Activated CD8-positive, alpha-beta memory T cell treated with anti-CD3 and anti-CD28 coated beads for 4 hours (primary cell): ENCODE measurements around the gene ARHGEF38.

Experiments
- DNase-seq, 2 donors: peaks; one replicate each; pipeline ENCODE4 v3.0.0-alpha.2; 2020; ENCODE audit warnings: low read depth in 2 of 2

The ARHGEF38 gene, protein sequence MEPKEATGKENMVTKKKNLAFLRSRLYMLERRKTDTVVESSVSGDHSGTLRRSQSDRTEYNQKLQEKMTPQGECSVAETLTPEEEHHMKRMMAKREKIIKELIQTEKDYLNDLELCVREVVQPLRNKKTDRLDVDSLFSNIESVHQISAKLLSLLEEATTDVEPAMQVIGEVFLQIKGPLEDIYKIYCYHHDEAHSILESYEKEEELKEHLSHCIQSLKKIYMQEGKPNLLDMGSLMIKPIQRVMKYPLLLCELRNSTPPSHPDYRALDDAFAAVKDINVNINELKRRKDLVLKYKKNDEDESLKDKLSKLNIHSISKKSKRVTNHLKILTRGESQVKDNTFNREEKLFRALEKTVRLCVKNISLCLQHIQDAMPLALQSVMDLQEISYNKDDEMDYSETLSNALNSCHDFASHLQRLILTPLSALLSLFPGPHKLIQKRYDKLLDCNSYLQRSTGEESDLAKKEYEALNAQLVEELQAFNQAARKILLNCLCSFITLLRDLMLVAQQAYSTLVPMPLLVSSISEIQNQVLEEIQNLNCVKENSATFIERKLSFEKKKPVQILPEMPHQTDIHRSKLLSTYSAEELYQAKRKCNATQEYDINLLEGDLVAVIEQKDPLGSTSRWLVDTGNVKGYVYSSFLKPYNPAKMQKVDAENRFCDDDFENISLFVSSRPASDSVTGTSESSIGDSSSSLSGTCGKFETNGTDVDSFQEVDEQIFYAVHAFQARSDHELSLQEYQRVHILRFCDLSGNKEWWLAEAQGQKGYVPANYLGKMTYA

DNA sequence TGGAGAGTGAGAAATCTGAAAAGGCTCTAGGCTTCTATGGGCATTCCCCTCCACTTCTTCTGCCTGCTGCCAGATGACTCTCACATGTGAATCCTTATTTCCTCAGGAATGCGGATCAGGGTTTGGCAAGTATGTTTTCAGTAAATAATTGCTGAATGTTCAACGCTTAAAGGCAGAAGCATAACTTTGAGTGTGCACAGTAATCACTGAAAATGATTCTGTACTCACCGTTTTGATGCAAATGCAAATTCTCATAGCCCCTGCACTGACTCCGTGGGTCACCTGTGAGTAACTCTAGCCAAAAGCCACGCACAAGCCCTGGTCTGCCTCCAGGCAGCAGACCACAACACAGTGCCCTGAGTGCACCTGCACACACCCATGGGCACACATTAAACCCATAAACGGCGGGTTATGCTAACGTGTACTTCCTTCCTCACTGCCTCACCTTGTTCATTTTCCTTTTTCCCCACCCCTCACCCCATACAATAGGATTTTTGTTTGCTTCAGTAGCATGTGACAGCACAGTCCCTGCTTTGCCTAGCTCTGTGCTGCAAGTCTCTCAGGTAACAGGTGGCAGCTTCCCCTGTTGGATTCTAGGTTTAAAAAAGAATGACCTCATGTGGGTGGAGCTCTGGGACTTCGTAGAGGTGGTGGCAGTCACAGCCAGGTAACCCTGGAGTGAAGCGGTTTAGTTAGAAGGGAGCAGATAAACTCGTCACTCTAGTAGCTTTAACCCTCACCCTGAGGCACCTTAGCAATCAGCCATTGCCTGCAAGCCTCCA, at the start of gene ARHGEF38:
Gene ARHGEF38, plus strand, starts transcription at position 656 of the 782 bp plus-strand sequence. CDS start 146 bp downstream, outside the sequence.
- no peak for DNase-seq

DNA sequence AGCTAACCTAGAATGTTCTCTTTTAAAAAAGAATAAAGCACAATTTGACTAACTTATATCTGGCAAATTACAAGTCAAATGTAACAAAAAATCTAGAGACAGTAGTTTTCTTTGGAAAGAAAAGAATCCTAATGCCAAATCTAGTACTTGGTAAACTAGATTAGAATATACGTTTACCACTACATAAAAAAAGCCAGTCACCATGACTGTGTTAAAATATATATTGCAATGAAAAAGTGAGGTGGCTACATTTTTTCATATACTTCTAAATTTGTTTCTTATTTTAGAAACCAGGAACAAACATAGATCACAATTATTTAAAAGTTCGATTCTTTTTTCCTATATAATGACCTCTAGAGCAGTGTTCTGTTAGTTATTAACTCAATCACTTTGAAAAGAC, 48.9 kb upstream of the ARHGEF38 start:
- no peak for DNase-seq

DNA sequence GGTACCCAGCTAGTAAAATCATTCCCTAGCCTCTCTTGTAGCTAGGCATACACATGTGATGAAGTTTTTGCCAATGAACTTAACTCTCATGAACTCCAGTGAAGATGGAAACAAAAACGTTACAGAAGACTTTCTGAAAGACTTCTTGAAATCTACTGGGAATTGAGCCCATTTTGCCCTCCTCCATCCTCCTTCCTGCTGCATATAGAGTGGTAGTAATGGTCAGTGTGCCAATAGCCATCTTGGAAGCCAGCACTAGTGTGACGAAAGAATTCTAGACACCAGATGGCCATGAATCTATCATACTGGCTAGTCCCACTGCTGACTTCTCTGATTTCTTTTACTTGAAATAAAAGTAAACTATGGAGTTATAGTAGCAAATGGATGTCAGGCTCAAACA, 47.7 kb upstream of the ARHGEF38 start:
- no peak for DNase-seq

DNA sequence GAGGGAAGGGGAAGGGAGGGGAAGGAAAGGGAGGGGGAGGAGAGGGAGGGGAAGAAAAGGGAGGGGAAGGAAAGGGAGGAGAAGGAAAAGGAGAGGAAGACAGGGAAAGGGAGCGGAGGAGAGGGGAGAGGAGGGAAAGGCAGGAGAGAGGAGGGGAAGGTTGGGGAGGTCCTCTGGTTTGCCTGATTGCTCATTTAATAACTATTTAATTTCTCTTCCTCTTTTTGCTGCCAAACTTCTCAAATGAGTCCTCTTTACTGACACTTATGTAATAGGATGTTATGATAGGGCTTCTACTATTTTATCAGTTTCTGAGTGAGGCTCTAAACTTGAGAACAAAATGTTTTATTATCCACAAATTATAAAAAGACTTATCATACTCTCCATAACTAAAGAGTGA, 43.1 kb upstream of the ARHGEF38 start:
- no peak for DNase-seq

DNA sequence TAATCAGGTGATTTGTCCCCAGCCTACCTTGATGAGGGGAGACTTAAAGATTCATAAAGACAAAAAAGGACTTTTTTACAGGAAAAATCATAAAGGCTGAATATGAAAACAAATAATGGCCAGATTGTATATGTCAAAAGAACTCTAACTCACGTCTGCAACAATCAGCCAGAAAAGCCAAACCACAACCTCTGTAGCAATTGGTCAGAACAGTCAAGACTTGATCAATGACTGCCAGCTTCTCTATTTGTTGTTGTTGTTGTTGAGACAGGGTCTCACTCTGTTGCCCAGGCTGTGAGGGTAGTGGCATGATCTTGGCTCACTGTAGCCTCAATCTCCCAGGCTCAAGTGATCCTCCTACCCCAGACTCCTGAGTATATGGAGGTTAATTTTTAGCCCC, 42.7 kb upstream of the ARHGEF38 start:
- no peak for DNase-seq

DNA sequence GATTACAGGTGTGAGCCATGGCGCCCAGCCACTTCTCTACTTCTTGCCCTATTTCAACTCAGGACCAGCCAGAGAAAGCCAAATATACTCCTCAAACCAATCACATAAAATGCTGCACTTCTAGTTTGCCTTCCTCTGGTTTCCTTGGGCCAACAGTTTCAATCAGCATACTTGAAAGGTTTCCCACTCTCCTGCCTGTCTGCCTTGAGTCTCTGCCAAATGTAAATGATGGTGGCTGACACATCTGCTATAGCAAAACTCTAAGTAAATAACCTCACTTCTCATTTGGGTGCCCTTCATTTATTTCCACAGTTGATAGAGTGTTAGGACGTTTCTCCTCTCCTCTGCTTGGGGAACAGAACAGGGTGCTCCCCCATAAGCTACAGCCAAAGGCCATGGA, 42.2 kb upstream of the ARHGEF38 start:
- DNase-seq = no peak

DNA sequence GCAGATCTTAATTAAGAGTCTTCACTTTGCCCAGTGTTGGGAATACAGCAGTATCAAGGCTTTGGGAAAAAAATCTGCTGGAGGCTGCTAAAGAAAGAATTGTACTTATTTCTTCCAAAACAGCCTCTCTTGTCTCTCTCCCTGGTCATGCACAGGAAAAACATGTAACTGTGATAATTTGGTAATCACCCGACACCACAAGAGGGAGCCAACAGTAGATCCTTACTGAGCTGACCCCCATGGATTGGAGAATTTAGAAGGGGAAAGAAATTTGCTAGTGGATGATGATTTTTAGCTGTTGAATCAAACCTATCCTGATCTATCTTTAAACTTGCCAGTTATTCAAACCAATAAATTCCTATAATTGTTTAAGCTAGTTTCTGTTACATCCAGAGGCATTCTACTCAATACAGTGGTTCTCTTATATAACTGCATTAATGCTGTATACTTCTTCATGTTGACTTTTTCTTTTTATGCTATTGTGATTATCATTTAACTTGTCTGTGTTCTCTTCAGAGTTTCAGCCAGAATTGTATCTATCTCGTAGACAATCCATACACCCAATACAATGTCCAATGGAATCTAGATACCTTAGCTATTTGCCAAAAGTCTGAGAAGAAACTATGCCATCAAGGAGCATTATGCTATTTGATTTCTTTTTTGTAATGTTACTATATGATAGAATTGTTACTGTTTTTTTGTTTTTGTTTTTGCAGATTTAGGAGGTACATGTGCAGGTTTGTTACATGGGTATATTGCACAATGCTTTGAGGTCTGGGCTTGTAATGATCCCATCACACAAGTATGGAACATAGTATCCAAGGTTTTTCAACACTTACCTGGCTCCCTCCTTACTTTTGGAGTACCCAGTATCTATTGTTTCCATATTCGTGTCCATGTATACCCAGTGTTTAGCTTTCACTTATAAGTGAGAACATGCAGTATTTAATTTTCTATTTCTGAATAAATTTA, 31.3 kb upstream of the ARHGEF38 start:
- DNase-seq = no peak

DNA sequence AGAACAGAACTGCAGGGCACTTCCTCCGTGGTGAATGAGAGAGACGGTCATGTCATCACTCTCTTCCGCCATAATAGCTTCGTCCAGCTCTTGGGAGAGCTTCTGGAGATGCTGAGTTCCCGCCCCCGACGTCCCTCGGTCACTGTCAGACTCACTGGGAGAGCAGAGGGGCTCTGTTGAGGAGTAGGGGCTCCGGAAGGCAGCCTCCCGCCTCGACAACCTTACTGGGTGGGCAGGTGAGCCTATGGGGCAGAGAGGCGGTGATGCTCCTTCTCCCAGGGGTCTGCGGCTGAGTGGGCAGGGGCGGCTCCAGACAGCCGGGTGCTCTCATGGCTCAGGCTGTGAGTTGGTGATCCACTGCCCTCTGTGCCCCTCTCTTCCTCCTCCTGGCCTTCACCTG, 25.8 kb upstream of the ARHGEF38 start:
- DNase-seq = no peak

DNA sequence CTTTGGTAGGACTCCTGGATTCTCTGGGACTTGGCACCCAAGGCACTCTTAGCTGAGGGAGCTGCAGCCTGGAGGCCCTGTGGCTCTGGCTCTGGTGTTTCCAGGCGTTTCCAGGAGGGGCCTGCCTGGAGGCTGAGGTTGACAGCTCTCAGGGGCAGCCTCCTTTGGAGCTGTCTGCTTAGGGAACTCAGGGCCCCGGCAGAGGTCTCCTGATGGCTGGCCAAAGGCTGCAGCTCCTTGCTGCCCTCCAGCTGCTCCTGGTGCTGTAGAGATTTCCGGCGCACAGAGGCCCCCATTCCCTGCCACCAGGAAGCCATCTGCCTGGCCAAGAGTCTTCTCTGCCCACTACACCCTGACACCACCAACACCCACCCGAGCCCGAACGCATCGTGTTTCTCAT, 25.3 kb upstream of the ARHGEF38 start:
- DNase-seq = no peak

DNA sequence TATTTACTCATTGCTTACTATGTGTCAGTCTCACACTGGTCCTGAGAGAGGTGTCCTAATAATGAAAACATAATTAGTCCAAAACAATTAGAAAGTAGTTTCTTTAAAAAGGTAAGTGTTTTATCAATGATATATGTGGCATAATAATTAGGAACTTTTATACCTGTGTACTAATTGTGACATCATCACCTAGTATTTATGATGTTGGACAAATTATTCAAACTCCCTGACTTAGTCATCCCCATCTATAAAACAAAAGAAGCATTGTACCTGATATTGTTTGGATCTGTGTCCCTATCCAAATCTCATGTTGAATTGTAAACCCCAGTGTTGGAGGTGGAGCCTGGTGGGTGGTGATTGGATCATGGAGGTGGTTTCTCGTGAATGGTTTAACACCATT, 15.8 kb upstream of the ARHGEF38 start:
- no peak for DNase-seq

DNA sequence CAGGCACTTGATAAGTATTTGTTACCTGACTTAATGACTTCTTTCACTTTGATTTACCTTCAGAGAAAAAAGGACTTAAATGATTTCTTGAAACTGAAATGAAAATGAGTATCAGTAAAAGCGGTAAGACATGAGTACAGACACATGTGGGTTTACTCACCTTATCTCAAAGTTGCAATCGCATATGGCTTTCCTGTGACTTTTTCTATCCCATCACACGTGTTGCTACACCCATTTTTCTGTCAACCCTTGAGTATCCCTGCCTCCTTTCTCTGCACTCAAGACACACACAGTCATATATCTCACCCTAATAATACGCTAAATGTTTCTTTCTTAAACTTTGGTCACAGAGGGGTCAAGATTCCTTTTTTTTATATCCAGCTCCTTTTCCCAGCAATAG, 11.0 kb upstream of the ARHGEF38 start:
- DNase-seq = no peak

DNA sequence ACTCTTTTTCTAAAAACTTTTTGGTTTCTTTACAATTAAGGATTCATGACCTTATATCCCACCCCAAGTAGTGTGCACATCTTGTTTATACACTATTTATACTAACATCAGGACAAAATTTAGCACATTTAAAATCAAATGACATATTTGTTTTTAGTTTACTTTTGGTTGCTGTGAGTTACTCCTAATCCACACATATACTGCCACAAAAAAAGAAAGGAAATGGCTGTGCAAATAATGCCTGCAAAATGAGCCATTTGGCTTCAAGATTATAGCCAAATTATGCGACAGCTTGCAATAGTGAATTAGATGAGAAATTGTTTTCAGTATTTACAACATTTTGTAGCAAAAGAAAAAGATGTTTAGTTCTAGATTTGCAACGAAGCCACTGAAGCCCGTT, 10.4 kb upstream of the ARHGEF38 start:
- DNase-seq = no peak

DNA sequence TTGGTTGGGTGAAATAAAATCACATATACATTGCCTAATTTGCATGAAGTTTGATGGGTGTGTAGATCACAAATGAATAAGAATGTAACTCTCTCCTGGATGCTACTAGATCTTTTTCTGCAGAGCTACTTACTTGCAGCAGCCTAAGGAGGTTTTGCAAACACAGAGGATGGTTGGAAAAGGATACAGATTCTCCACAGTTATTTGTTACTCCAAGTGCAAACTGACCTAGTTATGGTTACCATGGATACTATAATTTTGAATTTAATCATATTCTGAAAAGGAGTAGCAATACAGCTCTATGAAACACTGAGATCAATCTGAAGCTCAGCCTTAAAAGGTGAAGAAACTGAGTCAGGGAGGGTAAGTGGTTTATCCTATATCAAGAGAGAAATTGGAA, 9.1 kb upstream of the ARHGEF38 start:
- DNase-seq = no peak

DNA sequence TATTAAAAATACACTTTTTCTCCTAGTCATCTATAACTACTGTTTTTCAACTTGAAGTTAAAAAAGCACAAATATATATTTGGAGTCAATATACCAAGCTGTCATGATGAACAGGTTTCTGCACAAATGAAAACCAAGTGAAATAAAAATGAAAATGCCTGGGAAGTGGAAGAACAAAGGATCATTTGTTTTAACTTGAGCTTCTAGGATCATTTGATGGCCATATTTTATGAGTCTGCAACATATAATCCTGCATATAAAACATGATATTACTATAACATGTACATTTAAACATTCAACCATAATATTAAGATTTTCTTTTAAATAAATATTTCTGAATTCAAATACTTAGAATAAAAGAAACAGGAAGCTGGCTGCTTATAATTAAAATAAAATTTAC, 8.5 kb upstream of the ARHGEF38 start:
- DNase-seq = no peak

DNA sequence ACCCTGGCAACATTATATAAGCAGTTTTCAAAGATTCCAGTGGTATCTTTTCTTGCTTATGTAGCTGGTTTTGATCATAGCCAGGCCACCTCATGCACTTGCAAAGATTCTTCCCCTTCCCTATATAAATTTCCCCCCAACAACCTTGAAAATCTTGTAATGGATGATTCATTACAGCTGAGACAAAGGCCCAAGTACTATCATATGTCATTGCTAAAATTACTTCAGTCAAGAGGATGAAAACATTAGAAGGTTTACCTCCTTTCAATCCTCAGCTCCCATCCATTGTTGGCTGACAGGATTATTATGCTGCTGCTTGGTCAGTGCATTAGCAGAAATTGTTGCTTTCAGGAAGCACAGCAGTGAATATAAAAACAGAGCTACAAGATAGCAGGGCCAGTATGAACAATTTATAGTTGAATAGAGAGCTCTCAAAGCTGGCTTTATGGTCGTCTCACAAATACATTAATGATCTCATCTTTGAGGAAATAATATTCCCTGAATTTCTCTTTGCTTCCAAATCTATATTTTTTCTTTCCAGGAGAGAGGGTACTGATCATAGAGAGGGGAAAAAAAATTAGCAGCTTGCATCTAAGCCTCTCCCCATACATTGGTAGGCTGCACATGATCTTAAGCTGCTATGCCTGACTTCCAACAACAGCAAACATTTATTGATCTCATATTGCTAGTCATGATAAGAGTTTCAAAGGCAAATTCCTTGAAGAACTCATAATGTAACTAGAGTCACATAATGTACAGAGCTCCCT, 7.7 kb upstream of the ARHGEF38 start:
- DNase-seq = no peak

DNA sequence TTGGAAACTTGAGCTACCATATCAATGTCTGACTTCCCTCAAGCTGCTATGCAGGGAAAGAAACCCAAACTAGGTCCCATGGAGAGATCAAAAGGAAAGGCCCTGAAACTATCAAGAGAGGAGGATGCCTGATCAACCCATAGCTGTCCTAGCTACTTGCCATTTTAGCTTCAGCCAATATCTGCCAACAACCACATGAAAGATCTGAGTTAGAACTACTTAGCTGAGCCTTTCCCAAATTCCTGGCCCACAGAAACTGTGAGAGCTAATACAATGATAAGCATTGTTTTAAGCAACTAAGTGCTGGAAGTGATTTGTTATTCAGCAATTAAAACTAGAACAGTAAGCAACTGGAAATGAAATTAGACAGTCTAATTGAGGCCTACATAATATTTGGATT, 6.3 kb upstream of the ARHGEF38 start:
- DNase-seq = no peak

DNA sequence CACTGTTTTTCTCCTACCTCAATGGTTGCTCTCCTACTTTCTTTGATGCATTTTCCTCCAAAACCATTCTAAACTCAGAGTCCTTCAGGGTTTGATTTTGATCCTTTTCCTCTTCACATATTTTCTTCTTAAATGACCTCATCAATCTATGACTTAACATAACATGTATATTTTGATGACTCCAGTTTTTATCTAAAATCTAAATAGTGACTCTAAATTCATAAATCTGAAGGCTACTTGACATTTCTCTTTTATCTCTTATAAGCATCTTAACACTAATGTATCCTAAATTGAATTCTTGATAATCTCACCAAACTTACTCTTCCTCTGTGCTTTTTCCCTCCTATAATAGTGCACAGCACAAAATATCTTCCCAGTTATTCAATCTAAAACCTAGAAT, 4.7 kb upstream of the ARHGEF38 start:
- DNase-seq = no peak

DNA sequence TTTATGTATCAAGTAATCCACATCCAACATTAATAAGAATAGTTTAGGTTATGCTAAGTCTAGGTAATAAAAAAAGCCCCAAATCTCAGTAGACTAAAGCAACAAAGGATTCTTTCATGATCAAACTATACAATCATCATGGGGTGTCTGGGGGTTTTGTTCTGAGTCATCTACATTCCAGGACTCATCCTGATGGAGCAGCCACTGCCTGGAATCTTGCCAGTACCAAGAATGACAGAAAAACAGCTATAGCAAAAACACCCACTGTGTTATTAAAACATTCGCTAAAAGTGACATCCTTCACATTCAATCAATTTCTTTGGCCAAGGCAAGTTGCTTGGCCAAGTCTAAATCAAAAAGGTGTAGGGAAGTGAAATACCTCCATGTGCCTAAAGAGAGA, 3.9 kb upstream of the ARHGEF38 start:
- no peak for DNase-seq

DNA sequence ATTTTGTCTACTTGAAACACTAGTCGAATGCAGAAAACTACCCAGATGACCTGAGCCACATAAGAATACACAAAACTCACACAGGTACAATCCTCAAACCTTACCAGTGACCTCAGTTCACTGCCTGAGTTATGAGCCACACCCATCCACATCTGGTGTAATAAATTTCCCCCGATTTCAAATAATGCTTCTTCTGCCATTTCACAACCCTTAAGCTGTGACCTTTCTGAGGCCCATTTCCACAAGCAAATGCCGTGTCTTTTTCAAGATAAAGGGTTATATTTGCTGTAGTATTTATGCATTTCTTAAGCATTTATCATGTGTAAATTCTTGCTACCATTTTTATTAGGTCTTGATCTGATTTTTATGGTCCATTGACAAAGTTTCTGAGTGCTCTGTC, 1.8 kb upstream of the ARHGEF38 start:
- no peak for DNase-seq

DNA sequence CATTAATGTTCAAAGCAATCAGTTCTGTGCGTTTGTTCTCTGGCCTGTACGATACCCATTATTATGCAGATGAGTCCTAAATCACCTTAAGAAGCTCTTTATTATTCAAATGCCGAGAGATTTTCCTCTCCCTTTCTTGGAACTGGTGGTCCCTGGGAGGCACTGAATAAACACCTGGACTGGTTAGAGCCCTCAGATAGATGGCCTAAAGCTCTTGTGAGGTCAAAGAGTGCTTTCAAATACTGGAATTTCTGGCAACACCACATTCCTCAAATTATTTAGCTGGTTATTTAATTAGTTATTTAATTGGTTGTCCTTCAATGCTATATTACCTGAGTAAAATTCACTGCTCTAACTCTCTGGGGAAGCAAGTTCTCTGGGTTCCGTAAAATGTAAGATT, 3.0 kb downstream of the ARHGEF38 start:
- DNase-seq = no peak

DNA sequence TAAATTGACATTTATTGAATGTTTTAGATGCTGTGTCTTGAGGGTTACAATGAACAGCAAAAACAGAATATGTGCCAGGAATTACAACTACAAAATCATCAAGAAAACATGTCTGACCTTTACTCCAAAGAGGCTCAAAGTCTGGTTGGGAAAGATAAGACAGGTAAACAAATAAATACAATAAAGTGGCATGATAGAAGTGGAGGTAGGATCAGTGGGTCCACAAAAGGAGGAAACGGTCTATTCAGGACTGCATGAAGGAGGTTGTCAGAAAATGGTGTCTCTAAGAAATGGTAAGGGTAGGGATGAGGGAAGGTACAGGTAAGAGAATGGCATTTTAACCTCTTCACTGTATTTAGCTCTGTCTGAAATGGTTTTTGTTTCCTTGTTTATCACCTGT, 3.8 kb downstream of the ARHGEF38 start:
- no peak for DNase-seq
